ENCODE data around the gene CALML3.

GRCh38 chr10:5523796-5524574 is 776 bp upstream of the CALML3 start:
- TF ChIP-seq CTCF (conservative IDR thresholded peaks at IDR 0.05) (no peak), EZH2 (IDR thresholded peaks at IDR 0.05; ENCODE audit: low read depth) (no peak)
